Osteoblast (primary cell): ENCODE measurements around the gene CHRM2. TPM values are rescaled to one million over a fixed set of nuclear protein-coding genes. Genes with fewer than 3 reads are reported as not detected.

ENCODE experiments used
- DNase-seq: peaks from one replicate; pipeline ENCODE4 v3.0.0; 2011; ENCODE audit warnings: low spot score, mixed read lengths; ENCODE audit not compliant: insufficient read length; ENCODE audit errors: missing footprints
- H2AFZ ChIP-seq: 2 replicates; pipeline ENCODE4 v1.6.0; 2011; ENCODE audit warnings: mild to moderate bottlenecking, low read length
- H3K27ac ChIP-seq: 2 replicates; pipeline ENCODE4 v1.5.1; 2011; ENCODE audit warnings: mild to moderate bottlenecking, low read depth, low read length, moderate library complexity
- H3K27me3 ChIP-seq: 2 replicates; pipeline ENCODE4 v1.6.0; 2012; ENCODE audit warnings: mild to moderate bottlenecking, control low read depth, inconsistent platforms, low read length, moderate library complexity; ENCODE audit not compliant: insufficient read depth
- H3K36me3 ChIP-seq: 2 replicates; pipeline ENCODE4 v1.5.1; 2011; ENCODE audit warnings: mild to moderate bottlenecking, low read length, control low read depth, moderate library complexity; ENCODE audit not compliant: insufficient read depth
- H3K4me1 ChIP-seq: 2 replicates; pipeline ENCODE4 v1.5.1; 2011; ENCODE audit warnings: mild to moderate bottlenecking, low read length, control low read depth, moderate library complexity; ENCODE audit not compliant: insufficient read depth
- H3K4me2 ChIP-seq: 2 replicates; pipeline ENCODE4 v1.6.0; 2011; ENCODE audit warnings: mild to moderate bottlenecking, low read length; ENCODE audit not compliant: insufficient read depth
- H3K4me3 ChIP-seq: fragments of 200-600 bp; sonication (generic); 3 replicates; pipeline ENCODE4 v1.5.1; 2012; ENCODE audit warnings: mild to moderate bottlenecking, low read length, inconsistent platforms; ENCODE audit not compliant: insufficient read depth
- H3K79me2 ChIP-seq: 2 replicates; pipeline ENCODE4 v1.6.0; 2012; ENCODE audit warnings: mild to moderate bottlenecking, low read length, control low read depth, inconsistent platforms; ENCODE audit not compliant: insufficient read depth
- H3K9me3 ChIP-seq: 2 replicates; pipeline ENCODE4 v1.5.1; 2011; ENCODE audit warnings: low read depth, low read length, control low read depth
- H4K20me1 ChIP-seq: 2 replicates; pipeline ENCODE4 v1.6.0; 2012; ENCODE audit warnings: mild to moderate bottlenecking, low read length, control low read depth; ENCODE audit not compliant: insufficient read depth
- CTCF ChIP-seq: IDR thresholded peaks from 2 replicates; pipeline ENCODE4 v1.5.1; 2011; ENCODE audit warnings: mild to moderate bottlenecking, low read depth, low read length, moderate library complexity; ENCODE audit errors: extremely low read depth
- total RNA-seq: library from RNA; depleted of rRNA; stranded (reverse); fragments of >200 nt; gene quantifications from 2 replicates; pipeline ENCODE4 v1.2.3, GENCODE V29; 2012

CHRM2 gene
- total RNA-seq, 1 donor: under 0.01 TPM

GRCh38 chr7:136940122-136940521 lies 71.7 kb downstream of the CHRM2 start:
- no peak for TF ChIP-seq CTCF
- Histone ChIP-seq H3K4me3 (no peak overlapping the region), H4K20me1 (no peaks in the 10 kb centered on the region), H3K4me1 (no peaks in the 10 kb centered on the region), H3K9me3 (no peaks in the 10 kb centered on the region), H3K79me2 (no peaks in the 10 kb centered on the region), H3K4me2 (no peak overlapping the region), H3K27ac (no peak overlapping the region), H3K27me3 (no peaks in the 10 kb centered on the region), H2AFZ (no peak overlapping the region), H3K36me3 (no peaks in the 10 kb centered on the region)
- DNase-seq: no peak

- no peaks in the 10 kb centered on the region for H3K79me2 ChIP-seq
- H4K20me1 ChIP-seq: no peaks in the 10 kb centered on the region
- no peak for DNase-seq
- H3K27me3 ChIP-seq: no peaks in the 10 kb centered on the region
- no peak for TF ChIP-seq CTCF
- no peak overlapping the region for H3K4me3 ChIP-seq
- no peak overlapping the region for H3K4me2 ChIP-seq
- no peaks in the 10 kb centered on the region for H3K36me3 ChIP-seq
- H3K9me3 ChIP-seq: no peaks in the 10 kb centered on the region
- no peaks in the 10 kb centered on the region for H3K4me1 ChIP-seq
- no peak overlapping the region for H3K27ac ChIP-seq
- H2AFZ ChIP-seq: no peak overlapping the region
Measured at GRCh38 chr7:136940917-136941316, 72.5 kb downstream of the CHRM2 start.

- H3K27ac ChIP-seq: no peak overlapping the region
- H3K9me3 ChIP-seq: no peaks in the 10 kb centered on the region
- H3K36me3 ChIP-seq: no peaks in the 10 kb centered on the region
- no peaks in the 10 kb centered on the region for H3K79me2 ChIP-seq
- no peak overlapping the region for H2AFZ ChIP-seq
- no peaks in the 10 kb centered on the region for H3K4me1 ChIP-seq
- H4K20me1 ChIP-seq: no peaks in the 10 kb centered on the region
- no peak overlapping the region for H3K4me2 ChIP-seq
- H3K27me3 ChIP-seq: no peaks in the 10 kb centered on the region
- TF ChIP-seq CTCF: no peak
- H3K4me3 ChIP-seq: no peak overlapping the region
- DNase-seq: no peak
Measured at GRCh38 chr7:136941816-136942215, 73.4 kb downstream of the CHRM2 start.

GRCh38 chr7:136942401-136942800 lies 73.9 kb downstream of the CHRM2 start:
- Histone ChIP-seq H3K4me2 (no peak overlapping the region), H2AFZ (no peak overlapping the region), H3K27ac (no peak overlapping the region), H3K4me3 (no peak overlapping the region), H3K79me2 (no peaks in the 10 kb centered on the region), H4K20me1 (no peaks in the 10 kb centered on the region), H3K9me3 (no peaks in the 10 kb centered on the region), H3K27me3 (no peaks in the 10 kb centered on the region), H3K4me1 (no peaks in the 10 kb centered on the region), H3K36me3 (no peaks in the 10 kb centered on the region)
- no peak for TF ChIP-seq CTCF
- DNase-seq: no peak
